ENCODE measurements around the gene PLEKHF1. TPM values are rescaled to one million over a fixed set of nuclear protein-coding genes. Genes with fewer than 3 reads are reported as not detected.
A peak's percentile ranks its signal among the peaks of the same experiment; 100 is the strongest.

The PLEKHF1 gene
- total RNA-seq, 1 donor from 2014 or later: 9.6 TPM

DNA sequence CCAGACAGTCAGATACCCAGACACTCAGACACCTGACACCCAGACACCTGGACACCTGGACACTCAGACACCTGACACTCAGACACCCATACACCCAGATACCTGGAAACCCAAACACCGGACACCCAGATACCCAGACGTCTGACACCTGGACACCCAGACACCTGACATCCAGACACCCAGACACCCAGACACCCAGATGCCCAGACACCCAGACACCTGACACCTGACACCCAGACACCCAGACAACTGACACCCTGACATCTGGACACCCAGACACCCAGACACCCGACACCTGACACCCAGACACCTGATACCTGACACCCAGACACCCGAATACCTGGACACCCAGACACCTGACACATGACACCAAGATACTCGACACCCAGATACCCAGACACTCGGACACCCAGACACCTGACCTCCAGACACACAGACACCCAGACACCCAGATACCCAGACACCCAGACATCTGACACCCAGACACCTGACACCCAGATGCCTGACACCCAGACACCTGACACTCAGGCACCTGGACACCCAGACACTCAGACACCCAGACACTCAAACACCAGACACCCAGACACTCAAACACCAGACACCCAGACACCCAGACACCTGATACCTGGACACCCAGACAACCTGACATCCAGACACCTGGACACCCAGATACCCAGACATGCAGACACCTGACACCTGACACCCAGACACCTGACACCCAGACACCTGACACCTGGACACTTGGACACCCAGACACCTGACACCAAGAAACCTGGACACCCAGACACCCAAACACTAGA is 30.7 kb downstream of the PLEKHF1 start:
- H3K36me3 Mint-ChIP-seq (ENCODE audit: insufficient read depth): no peaks in the 10 kb centered on the region
- no peaks in the 10 kb centered on the region for H3K9me3 Mint-ChIP-seq (ENCODE audit: low read depth)
- DNase-seq (ENCODE audit: low spot score, unreplicated experiment): no peak
- H3K4me3 Mint-ChIP-seq (ENCODE audit: low read depth): no peak overlapping the region
- TF ChIP-seq, protein P1, sequence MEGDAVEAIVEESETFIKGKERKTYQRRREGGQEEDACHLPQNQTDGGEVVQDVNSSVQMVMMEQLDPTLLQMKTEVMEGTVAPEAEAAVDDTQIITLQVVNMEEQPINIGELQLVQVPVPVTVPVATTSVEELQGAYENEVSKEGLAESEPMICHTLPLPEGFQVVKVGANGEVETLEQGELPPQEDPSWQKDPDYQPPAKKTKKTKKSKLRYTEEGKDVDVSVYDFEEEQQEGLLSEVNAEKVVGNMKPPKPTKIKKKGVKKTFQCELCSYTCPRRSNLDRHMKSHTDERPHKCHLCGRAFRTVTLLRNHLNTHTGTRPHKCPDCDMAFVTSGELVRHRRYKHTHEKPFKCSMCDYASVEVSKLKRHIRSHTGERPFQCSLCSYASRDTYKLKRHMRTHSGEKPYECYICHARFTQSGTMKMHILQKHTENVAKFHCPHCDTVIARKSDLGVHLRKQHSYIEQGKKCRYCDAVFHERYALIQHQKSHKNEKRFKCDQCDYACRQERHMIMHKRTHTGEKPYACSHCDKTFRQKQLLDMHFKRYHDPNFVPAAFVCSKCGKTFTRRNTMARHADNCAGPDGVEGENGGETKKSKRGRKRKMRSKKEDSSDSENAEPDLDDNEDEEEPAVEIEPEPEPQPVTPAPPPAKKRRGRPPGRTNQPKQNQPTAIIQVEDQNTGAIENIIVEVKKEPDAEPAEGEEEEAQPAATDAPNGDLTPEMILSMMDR (IDR thresholded peaks at IDR 0.05; ENCODE audit: unreplicated experiment): no peak
- H3K27me3 Mint-ChIP-seq: no peaks in the 10 kb centered on the region
- H3K27ac Mint-ChIP-seq: no peak overlapping the region
- H3K4me1 Mint-ChIP-seq (ENCODE audit: low read depth): no peaks in the 10 kb centered on the region

DNA sequence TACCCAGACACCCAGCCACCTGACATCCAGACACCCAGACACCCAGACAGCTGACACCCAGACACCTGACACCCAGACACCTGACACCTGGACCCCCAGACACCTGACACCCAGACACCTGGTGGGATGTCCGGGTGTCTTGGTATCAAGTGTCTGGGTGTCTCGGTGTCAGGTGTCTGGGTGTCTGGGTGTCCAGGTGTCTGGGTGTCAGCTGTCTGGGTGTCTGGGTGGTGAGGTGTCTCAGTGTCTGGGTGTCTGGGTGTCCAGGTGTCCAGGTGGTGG is 31.2 kb downstream of the PLEKHF1 start:
- no peak overlapping the region for H3K4me3 Mint-ChIP-seq (ENCODE audit: low read depth)
- no peaks in the 10 kb centered on the region for H3K9me3 Mint-ChIP-seq (ENCODE audit: low read depth)
- no peaks in the 10 kb centered on the region for H3K27me3 Mint-ChIP-seq
- TF ChIP-seq, protein P1 (IDR thresholded peaks at IDR 0.05; ENCODE audit: unreplicated experiment): no peak
- no peaks in the 10 kb centered on the region for H3K4me1 Mint-ChIP-seq (ENCODE audit: low read depth)
- no peaks in the 10 kb centered on the region for H3K36me3 Mint-ChIP-seq (ENCODE audit: insufficient read depth)
- no peak overlapping the region for H3K27ac Mint-ChIP-seq
- DNase-seq (ENCODE audit: low spot score, unreplicated experiment): no peak

DNA sequence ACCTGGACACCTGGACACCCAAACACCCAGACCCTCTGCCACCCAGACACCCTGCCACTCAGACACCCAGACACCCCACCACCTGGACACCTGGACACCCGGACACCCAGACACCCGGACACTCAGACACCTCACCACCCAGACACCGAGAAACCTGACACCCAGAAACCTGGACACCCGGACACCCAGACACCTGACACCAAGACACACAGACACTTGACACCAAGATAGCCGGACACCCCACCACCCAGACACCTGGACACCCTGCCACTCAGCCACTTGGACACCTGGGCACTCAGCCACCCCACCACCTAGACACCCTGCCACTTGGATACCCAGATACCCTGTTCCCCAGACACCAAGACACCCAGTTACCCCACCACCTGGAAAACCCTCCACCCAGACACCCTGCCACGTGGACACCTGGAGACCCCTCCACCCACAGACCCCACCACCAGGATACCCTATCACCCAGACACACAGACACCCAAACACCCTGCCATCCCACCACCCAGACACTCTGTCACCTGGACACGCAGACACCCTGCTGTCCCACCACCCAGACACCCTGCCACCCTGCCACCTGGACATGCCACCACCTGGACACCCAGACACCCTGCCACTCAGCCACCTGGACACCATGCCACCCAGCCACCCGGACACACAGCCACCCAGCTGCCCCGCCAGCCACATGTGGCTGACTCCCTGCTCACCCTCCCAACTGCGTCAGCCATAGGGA is 32.4 kb downstream of the PLEKHF1 start:
- Mint-ChIP-seq H3K36me3 (ENCODE audit: insufficient read depth) (no peaks in the 10 kb centered on the region), H3K4me1 (ENCODE audit: low read depth) (no peaks in the 10 kb centered on the region), H3K4me3 (ENCODE audit: low read depth) (no peak overlapping the region), H3K27me3 (no peaks in the 10 kb centered on the region), H3K27ac (peak overlapping the region; percentile 9), H3K9me3 (ENCODE audit: low read depth) (no peaks in the 10 kb centered on the region)
- TF ChIP-seq, protein P1 (IDR thresholded peaks at IDR 0.05; ENCODE audit: unreplicated experiment): no peak
- DNase-seq (ENCODE audit: low spot score, unreplicated experiment): no peak

DNA sequence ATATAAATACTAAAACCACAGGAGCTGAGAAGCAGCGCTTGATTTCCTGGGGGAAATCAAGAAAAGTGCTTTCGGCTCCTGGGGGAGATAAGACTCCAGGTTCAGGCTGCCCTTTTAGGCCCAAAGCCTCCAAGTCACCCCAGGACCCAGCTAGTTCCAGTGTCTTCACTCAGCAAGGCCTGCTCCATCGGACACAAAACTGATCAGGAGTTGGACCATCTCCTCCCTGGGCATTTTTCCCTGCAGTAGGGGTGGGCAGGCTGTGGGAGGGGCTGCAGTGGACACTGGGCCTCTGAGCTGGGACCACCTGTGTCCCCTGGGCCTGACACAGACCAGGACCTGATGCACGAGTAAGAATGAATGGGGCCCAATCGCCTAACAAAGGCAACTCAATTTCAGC is 34.6 kb downstream of the PLEKHF1 start:
- Mint-ChIP-seq H3K27ac (no peak overlapping the region), H3K9me3 (ENCODE audit: low read depth) (no peaks in the 10 kb centered on the region), H3K4me3 (ENCODE audit: low read depth) (no peak overlapping the region), H3K27me3 (no peaks in the 10 kb centered on the region), H3K36me3 (ENCODE audit: insufficient read depth) (peaks cover under 1% of the 10 kb centered on the region), H3K4me1 (ENCODE audit: low read depth) (no peaks in the 10 kb centered on the region)
- DNase-seq (ENCODE audit: low spot score, unreplicated experiment): no peak
- TF ChIP-seq, protein P1 (IDR thresholded peaks at IDR 0.05; ENCODE audit: unreplicated experiment): no peak

DNA sequence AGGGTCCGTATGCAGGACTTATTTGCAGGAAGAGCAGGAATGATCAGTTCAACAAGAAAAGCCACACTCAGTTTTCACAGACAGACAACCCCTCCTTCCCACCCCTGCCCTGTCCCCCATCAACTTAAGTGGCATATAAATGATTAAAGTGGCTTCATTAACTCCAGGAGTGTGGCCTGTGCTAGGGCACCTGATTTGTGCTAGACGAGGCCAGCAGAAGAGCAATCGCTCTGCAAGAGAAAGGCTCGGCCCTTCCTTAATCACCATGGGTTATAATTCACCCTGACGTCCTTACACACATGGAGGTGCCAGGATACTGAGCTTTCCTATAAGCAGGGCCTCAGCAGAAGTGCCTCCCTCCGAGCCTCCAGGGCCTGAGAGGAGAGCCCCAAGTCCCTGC is 35.2 kb downstream of the PLEKHF1 start:
- no peak overlapping the region for H3K27ac Mint-ChIP-seq
- DNase-seq (ENCODE audit: low spot score, unreplicated experiment): no peak
- H3K4me1 Mint-ChIP-seq (ENCODE audit: low read depth): no peaks in the 10 kb centered on the region
- H3K9me3 Mint-ChIP-seq (ENCODE audit: low read depth): no peaks in the 10 kb centered on the region
- no peaks in the 10 kb centered on the region for H3K27me3 Mint-ChIP-seq
- TF ChIP-seq, protein P1 (IDR thresholded peaks at IDR 0.05; ENCODE audit: unreplicated experiment): no peak
- H3K36me3 Mint-ChIP-seq (ENCODE audit: insufficient read depth): peaks cover 3% of the 10 kb centered on the region
- no peak overlapping the region for H3K4me3 Mint-ChIP-seq (ENCODE audit: low read depth)

Data from progenitor cell of endocrine pancreas (in vitro differentiated cells).